ENCODE results near the gene PDE10A. TPM values are rescaled to one million over a fixed set of nuclear protein-coding genes. Genes with fewer than 3 reads are reported as not detected.

The PDE10A gene
- total and polyA plus RNA-seq, 2 of the 8 experiments (the other 6 are each of a cell fraction or from before 2014, with no cell fraction given) = 1.1 to 2.4 TPM

GRCh38 chr6:165514621-165515020 is 148.4 kb downstream of the PDE10A start:
- H2BK5ac ChIP-seq (ENCODE audit: low read depth, low read length) = no peak overlapping the region
- ChIA-PET CTCF (ENCODE audit: partially characterized antibody) (interaction anchor here (0.6 kb wide), 1 partner anchor 12 kb away, joined by 3 read pairs; no protein-coding TSS in a partner anchor), POLR2A (ENCODE audit: partially characterized antibody) (no interaction called here)
- H4K8ac ChIP-seq (ENCODE audit: extremely low read depth, insufficient read depth, low read length) = no peak overlapping the region
- H3K23ac ChIP-seq (ENCODE audit: insufficient read length) = no peak overlapping the region
- no peak overlapping the region for H3K14ac ChIP-seq (ENCODE audit: insufficient read length)
- H3K79me1 ChIP-seq (ENCODE audit: low read depth, low read length) = no peaks in the 10 kb centered on the region
- no peaks in the 10 kb centered on the region for H3K23me2 ChIP-seq (ENCODE audit: low read depth, low read length)
- no peak overlapping the region for H3K4me2 ChIP-seq (ENCODE audit: insufficient read depth in 1 of 2, low read depth in 2 of 2, low read length in 2 of 2)
- H2BK120ac ChIP-seq (replicated peaks; ENCODE audit: low read depth, low read length) = no peak overlapping the region
- WGBS, 2 experiments (ENCODE audit: extremely low coverage in 1 of 2, insufficient coverage in 1 of 2, insufficient read length in 1 of 2, insufficient replicate concordance in 2 of 2, low coverage in 1 of 2, low lambda C conversion rate in 2 of 2, missing lambda C conversion rate in 1 of 2) = 97% methylated on average over 4 of the region's 4 CpGs; no CpG with 5 or more reads in 1 of the 2 experiments
- H2BK15ac ChIP-seq (ENCODE audit: low read length) = no peak overlapping the region
- H3K9me3 ChIP-seq (ENCODE audit: insufficient read depth in 2 of 2, low read depth in 1 of 2, low read length in 1 of 2) = no peaks in the 10 kb centered on the region
- H3K79me2 ChIP-seq (ENCODE audit: control insufficient read depth in 1 of 2, insufficient read depth in 2 of 2, low read length in 2 of 2) = no peaks in the 10 kb centered on the region
- H3K9ac ChIP-seq (replicated peaks in 1 of 4; ENCODE audit: extremely low read depth in 1 of 4, low read depth in 3 of 4, low read length in 3 of 4) = no peak overlapping the region
- no peak overlapping the region for H2AK5ac ChIP-seq (ENCODE audit: low read depth, low read length)
- H3K4ac ChIP-seq (replicated peaks; ENCODE audit: insufficient read length, low read depth, low read length) = no peak overlapping the region
- H3K56ac ChIP-seq (replicated peaks; ENCODE audit: insufficient read length, low read depth, low read length) = no peak overlapping the region
- no peaks in the 10 kb centered on the region for H3K4me1 ChIP-seq (replicated peaks in 1 of 4; ENCODE audit: control insufficient read depth in 3 of 4, insufficient read depth in 4 of 4, low read length in 3 of 4)
- peaks cover 0 to 1% (median 0%) of the 10 kb centered on the region in 4 experiments; a peak in 1 of 7 replicates for H3K27me3 ChIP-seq (replicated peaks in 1 of 4; ENCODE audit: control insufficient read depth in 3 of 4, extremely low read depth in 1 of 4, insufficient read depth in 3 of 4, low read length in 3 of 4)
- no peak for FAIRE-seq
- H3K18ac ChIP-seq (ENCODE audit: extremely low read depth, low read length) = no peak overlapping the region
- H2AFZ ChIP-seq (ENCODE audit: low read length) = no peak overlapping the region
- no peaks in the 10 kb centered on the region for H4K20me1 ChIP-seq (replicated peaks in 1 of 2; ENCODE audit: control insufficient read depth in 1 of 2, insufficient read depth in 2 of 2, low read length in 2 of 2)
- H4K91ac ChIP-seq (replicated peaks; ENCODE audit: insufficient read length, low read length) = no peak overlapping the region
- no peak overlapping the region for H3K4me3 ChIP-seq (ENCODE audit: extremely low read depth in 1 of 4, insufficient read depth in 2 of 4, low read depth in 3 of 4, low read length in 4 of 4)
- H3K36me3 ChIP-seq (ENCODE audit: control insufficient read depth in 2 of 4, insufficient read depth in 4 of 4, low read length in 3 of 4) = no peaks in the 10 kb centered on the region
- no peak overlapping the region for H2BK20ac ChIP-seq (ENCODE audit: low read length)
- no peak overlapping the region for H3K27ac ChIP-seq (ENCODE audit: low read depth, low read length)
- H2BK12ac ChIP-seq (ENCODE audit: low read depth, low read length) = no peak overlapping the region
- no peak overlapping the region for H4K5ac ChIP-seq (ENCODE audit: insufficient read length, low read depth, low read length)
- no peak for DNase-seq (ENCODE audit: low read depth in 1 of 2, low spot score in 2 of 2)
- TF ChIP-seq SIRT6 (IDR thresholded peaks at IDR 0.05; ENCODE audit: low read length) (no peak), PHF8 (conservative IDR thresholded peaks at IDR 0.05; ENCODE audit: low read depth, low read length) (no peak), FOSL1 (IDR thresholded peaks at IDR 0.05; ENCODE audit: insufficient read depth, low read depth, low read length) (no peak), ZNF274 (IDR thresholded peaks at IDR 0.05; ENCODE audit: borderline replicate concordance, extremely low read depth, low read length) (no peak), KDM5A (IDR thresholded peaks at IDR 0.05; ENCODE audit: low read length) (no peak), GABPA (IDR thresholded peaks at IDR 0.05; ENCODE audit: borderline replicate concordance, insufficient read depth, low read length) (no peak), CREB1 (IDR thresholded peaks at IDR 0.05) (no peak), TAF7 (optimal IDR thresholded peaks at IDR 0.05; ENCODE audit: borderline replicate concordance, low read depth, low read length) (no peak), TCF12 (IDR thresholded peaks at IDR 0.05; ENCODE audit: low read depth, low read length) (no peak)
